Neural crest cell (in vitro differentiated cells): Measurements from ENCODE around the gene PRKCE. TPM values are rescaled to one million over a fixed set of nuclear protein-coding genes. Genes with fewer than 3 reads are reported as not detected.

Experiments used
- DNase-seq: peaks from one replicate; pipeline ENCODE4 v3.0.0; 2021; ENCODE audit warnings: low read depth, mixed read lengths, low spot score
- H3K27ac Mint-ChIP-seq: one replicate; pipeline ENCODE4 v1.8.0; 2021; ENCODE audit warnings: mild to moderate bottlenecking, mixed read lengths; ENCODE audit not compliant: unreplicated experiment
- H3K27me3 Mint-ChIP-seq: 2 replicates; pipeline ENCODE4 v1.8.0; 2021; ENCODE audit warnings: low read depth, mild to moderate bottlenecking, mixed read lengths
- H3K36me3 Mint-ChIP-seq: 2 replicates; pipeline ENCODE4 v1.8.0; 2021; ENCODE audit warnings: low read depth, mild to moderate bottlenecking, mixed read lengths
- H3K4me1 Mint-ChIP-seq: 2 replicates; pipeline ENCODE4 v1.8.0; 2021; ENCODE audit warnings: mixed read lengths
- H3K4me3 Mint-ChIP-seq: one replicate; pipeline ENCODE4 v1.8.0; 2021; ENCODE audit warnings: mild to moderate bottlenecking, mixed read lengths
- H3K9me3 Mint-ChIP-seq: 2 replicates; pipeline ENCODE4 v1.8.0; 2021; ENCODE audit warnings: mixed read lengths
- CTCF ChIP-seq: fragments of 200-600 bp; sonication (generic); conservative IDR thresholded peaks from 2 replicates; pipeline ENCODE4 v1.5.0; 2021; ENCODE audit warnings: antibody characterized with exemption, mild to moderate bottlenecking
- total RNA-seq: library from RNA; stranded (reverse); gene quantifications from 2 replicates; pipeline ENCODE4 v1.2.1, GENCODE V29; 2021

PRKCE gene
- total RNA-seq, 1 donor from 2014 or later, result 15.6 TPM

GRCh38 chr2:45625824-45626223, 25.7 kb upstream of the PRKCE start:
- H3K27ac Mint-ChIP-seq, result no peak overlapping the region
- no peaks in the 10 kb centered on the region for H3K27me3 Mint-ChIP-seq
- no peak overlapping the region for H3K4me3 Mint-ChIP-seq
- no peaks in the 10 kb centered on the region for H3K36me3 Mint-ChIP-seq
- H3K9me3 Mint-ChIP-seq, result peaks cover 3% of the 10 kb centered on the region
- H3K4me1 Mint-ChIP-seq, result peaks cover 4% of the 10 kb centered on the region
- TF ChIP-seq CTCF, result no peak
- no peak for DNase-seq

DNA sequence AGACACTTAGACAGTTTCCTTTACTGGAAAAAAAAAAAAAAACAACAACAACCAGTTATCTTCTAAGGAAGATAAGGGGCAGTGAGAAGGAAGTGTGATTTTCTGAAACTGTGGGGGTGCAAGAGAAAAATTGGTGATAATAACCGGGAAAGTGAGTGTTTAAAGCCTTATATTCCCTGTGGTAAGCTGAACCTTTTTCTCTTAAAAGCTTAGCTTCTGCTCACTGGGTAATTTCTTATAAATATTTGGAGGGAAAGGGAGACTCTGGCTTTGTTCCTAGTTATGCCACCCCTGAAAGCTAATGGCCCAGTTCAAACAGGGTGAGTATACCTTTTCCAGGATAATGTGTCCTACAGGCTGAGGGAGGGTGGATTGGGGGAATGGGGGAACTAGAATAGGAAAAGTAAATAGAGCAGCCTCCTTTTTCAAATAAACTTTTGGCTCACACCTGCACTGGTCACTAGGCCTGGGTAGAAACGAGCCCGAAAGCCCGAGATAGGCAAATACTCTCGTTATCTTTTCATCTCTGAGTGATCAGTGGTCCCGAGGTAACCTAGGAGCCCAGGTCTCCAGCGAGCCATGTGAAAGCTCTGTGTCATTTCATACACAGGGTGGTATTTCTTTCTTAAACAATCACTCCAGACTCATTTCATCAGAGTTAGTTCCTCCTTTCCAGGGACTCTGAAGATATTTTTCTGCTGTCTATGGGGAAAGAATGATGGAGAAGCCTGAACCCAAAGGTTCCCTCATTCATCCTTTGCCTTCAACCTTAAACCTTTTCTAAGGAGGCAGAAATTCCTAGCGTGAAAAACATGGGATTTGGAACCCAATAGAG, 24.9 kb upstream of the PRKCE start:
- no peak for TF ChIP-seq CTCF
- no peak for DNase-seq

DNA sequence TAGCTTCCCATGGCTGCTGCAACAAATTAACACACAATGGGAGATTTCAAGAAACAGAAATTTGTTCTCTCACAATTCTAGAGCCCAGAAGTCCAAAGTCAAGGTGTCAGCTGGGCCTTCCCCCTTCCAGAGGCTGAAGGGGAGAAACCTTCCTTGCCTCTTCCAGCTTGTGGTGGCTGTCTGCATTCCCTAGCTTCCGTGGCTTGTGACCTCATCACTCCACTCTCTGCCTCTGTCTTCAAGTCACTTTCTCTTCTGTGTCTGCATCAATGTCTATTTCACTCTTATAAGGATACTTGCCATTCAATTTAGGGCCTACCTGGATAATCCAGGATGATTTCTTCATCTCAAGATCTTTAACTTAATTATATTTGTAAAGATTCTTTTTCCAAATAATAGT, 23.6 kb upstream of the PRKCE start:
- TF ChIP-seq CTCF, result no peak
- Mint-ChIP-seq H3K9me3 (no peaks in the 10 kb centered on the region), H3K27ac (no peak overlapping the region)

More for the DNA sequence above, 24.9 kb upstream of the PRKCE start:
- no peak overlapping the region for H3K27ac Mint-ChIP-seq
- no peaks in the 10 kb centered on the region for H3K4me1 Mint-ChIP-seq
- no peaks in the 10 kb centered on the region for H3K9me3 Mint-ChIP-seq
- no peak overlapping the region for H3K4me3 Mint-ChIP-seq
- H3K27me3 Mint-ChIP-seq, result no peaks in the 10 kb centered on the region
- H3K36me3 Mint-ChIP-seq, result no peaks in the 10 kb centered on the region

DNA sequence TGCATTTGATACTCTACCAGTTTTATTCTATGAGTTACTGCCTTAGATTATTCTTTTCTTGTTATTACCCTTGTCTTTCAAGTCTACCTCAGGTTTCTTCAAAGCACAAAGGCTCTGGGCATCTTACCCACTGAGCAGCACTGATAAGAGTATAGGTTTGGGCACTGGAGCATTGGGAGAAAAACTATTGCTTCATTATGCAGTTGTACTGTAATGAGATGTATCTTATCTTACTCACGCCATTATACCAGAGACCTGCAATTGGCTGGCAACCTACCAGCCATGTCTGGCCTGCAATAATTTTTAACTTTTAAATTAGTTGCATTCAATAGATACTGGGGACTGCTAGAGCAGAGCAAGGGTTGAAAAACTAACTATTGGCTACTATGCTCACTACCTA, 21.5 kb upstream of the PRKCE start:
- no peak for TF ChIP-seq CTCF
- Mint-ChIP-seq H3K27me3 (peaks cover 7% of the 10 kb centered on the region), H3K27ac (no peak overlapping the region), H3K36me3 (no peaks in the 10 kb centered on the region), H3K9me3 (no peaks in the 10 kb centered on the region), H3K4me1 (no peaks in the 10 kb centered on the region), H3K4me3 (no peak overlapping the region)
- no peak for DNase-seq

More for the DNA sequence above, 23.6 kb upstream of the PRKCE start:
- no peak overlapping the region for H3K4me3 Mint-ChIP-seq
- H3K27me3 Mint-ChIP-seq, result no peaks in the 10 kb centered on the region
- H3K4me1 Mint-ChIP-seq, result no peaks in the 10 kb centered on the region
- no peaks in the 10 kb centered on the region for H3K36me3 Mint-ChIP-seq
- DNase-seq, result no peak

GRCh38 chr2:45631319-45631718, 20.2 kb upstream of the PRKCE start:
- no peak for TF ChIP-seq CTCF
- no peak overlapping the region for H3K27ac Mint-ChIP-seq
- H3K9me3 Mint-ChIP-seq, result no peaks in the 10 kb centered on the region
- no peak for DNase-seq
- H3K27me3 Mint-ChIP-seq, result peaks cover 11% of the 10 kb centered on the region
- H3K4me1 Mint-ChIP-seq, result no peaks in the 10 kb centered on the region
- H3K4me3 Mint-ChIP-seq, result no peak overlapping the region
- no peaks in the 10 kb centered on the region for H3K36me3 Mint-ChIP-seq
